Measurements from ENCODE around the gene MCTP1.

DNA sequence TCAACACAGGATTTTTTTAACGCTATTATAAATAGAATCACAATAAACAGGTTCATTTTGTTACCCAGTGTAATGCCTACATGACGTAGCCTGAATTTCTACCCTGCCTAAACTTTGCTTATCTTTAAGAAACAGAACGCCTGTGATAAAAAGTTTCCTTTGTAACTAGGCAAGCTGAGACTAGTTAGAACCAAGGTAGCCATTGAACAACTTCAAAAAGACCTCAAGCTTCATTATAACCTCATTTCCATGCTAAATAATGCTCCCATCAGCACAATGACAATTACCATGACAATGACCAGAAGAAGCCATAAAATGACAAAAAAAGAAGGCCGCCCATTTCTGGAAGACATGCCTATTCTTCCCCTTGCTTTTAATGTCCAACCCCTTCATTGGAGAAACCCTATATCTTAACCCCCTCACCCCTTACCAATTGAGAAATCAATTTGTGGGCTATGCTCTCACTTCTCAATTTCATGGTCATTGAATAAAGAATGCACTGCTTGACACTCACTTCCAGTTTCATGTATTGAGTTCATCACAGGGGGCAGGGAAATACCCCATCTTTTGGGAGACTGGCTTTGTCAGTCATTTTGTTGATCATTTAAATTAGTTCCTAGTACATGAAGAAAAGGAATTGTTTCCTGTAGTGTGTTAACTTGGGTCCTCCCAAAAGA is 276.8 kb downstream of the MCTP1 start:
- TF ChIP-seq, protein P1, sequence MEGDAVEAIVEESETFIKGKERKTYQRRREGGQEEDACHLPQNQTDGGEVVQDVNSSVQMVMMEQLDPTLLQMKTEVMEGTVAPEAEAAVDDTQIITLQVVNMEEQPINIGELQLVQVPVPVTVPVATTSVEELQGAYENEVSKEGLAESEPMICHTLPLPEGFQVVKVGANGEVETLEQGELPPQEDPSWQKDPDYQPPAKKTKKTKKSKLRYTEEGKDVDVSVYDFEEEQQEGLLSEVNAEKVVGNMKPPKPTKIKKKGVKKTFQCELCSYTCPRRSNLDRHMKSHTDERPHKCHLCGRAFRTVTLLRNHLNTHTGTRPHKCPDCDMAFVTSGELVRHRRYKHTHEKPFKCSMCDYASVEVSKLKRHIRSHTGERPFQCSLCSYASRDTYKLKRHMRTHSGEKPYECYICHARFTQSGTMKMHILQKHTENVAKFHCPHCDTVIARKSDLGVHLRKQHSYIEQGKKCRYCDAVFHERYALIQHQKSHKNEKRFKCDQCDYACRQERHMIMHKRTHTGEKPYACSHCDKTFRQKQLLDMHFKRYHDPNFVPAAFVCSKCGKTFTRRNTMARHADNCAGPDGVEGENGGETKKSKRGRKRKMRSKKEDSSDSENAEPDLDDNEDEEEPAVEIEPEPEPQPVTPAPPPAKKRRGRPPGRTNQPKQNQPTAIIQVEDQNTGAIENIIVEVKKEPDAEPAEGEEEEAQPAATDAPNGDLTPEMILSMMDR (conservative IDR thresholded peaks at IDR 0.05; ENCODE audit: low read length), result no peak
- TF ChIP-seq EZH2phosphoT487 (IDR thresholded peaks at IDR 0.05; ENCODE audit: borderline replicate concordance), result no peak
